ENCODE results near the gene STRC.
"Not testable (repeated sequence)": the region's sequence is repeated elsewhere in the genome, so short reads cannot be mapped to it uniquely, and the experiment has no call there.

DNA sequence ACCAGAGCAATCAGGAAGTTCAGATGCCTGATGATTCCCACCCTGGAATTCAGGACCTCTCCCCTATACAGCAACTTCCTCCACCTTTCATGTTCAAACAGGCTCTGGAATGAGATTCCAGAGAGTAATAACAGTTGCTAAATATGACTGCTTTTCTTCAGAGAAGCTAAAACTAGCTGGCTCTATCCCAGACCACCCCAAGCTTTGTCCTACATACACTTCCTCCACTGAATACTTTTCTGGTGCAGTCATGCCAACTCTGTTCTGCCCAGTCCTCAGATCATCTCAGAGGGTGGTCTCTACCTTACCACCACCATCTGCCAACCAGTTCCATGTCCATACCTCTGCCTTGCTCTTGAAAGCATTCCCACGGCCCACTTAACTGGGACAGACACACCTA lies 47.6 kb upstream of the STRC start:
- TF ChIP-seq, protein P1, sequence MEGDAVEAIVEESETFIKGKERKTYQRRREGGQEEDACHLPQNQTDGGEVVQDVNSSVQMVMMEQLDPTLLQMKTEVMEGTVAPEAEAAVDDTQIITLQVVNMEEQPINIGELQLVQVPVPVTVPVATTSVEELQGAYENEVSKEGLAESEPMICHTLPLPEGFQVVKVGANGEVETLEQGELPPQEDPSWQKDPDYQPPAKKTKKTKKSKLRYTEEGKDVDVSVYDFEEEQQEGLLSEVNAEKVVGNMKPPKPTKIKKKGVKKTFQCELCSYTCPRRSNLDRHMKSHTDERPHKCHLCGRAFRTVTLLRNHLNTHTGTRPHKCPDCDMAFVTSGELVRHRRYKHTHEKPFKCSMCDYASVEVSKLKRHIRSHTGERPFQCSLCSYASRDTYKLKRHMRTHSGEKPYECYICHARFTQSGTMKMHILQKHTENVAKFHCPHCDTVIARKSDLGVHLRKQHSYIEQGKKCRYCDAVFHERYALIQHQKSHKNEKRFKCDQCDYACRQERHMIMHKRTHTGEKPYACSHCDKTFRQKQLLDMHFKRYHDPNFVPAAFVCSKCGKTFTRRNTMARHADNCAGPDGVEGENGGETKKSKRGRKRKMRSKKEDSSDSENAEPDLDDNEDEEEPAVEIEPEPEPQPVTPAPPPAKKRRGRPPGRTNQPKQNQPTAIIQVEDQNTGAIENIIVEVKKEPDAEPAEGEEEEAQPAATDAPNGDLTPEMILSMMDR (IDR thresholded peaks at IDR 0.05; ENCODE audit: extremely low read depth in 1 of 2, insufficient read depth in 1 of 2, low read depth in 1 of 2, low read length in 2 of 2): not testable (repeated sequence)
- TF ChIP-seq, protein P2, sequence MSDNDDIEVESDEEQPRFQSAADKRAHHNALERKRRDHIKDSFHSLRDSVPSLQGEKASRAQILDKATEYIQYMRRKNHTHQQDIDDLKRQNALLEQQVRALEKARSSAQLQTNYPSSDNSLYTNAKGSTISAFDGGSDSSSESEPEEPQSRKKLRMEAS (IDR thresholded peaks at IDR 0.05; ENCODE audit: insufficient read depth, insufficient read length): not testable (repeated sequence)
- not testable (repeated sequence) for TF ChIP-seq GATA2 (IDR thresholded peaks at IDR 0.05; ENCODE audit: insufficient read depth, insufficient read length, low read depth, low read length); EZH2 (IDR thresholded peaks at IDR 0.05; ENCODE audit: borderline replicate concordance, low read depth, low read length, severe bottlenecking); POLR2A (IDR thresholded peaks at IDR 0.05; ENCODE audit: low read depth, low read length); POLR2AphosphoS5 (IDR thresholded peaks at IDR 0.05; ENCODE audit: insufficient read depth, low read depth, low read length); MYC (IDR thresholded peaks at IDR 0.05; ENCODE audit: low read depth, low read length); JUN (IDR thresholded peaks at IDR 0.05; ENCODE audit: borderline replicate concordance, insufficient read depth, insufficient read length, low read depth)

Measured in endothelial cell of umbilical vein (primary cell).